Caco-2 (cell line): ENCODE results near the gene KIAA0319L. TPM values are rescaled to one million over a fixed set of nuclear protein-coding genes. Genes with fewer than 3 reads are reported as not detected.

Experiments used
- BruUV-seq: library from RNA; stranded (reverse); fragments of 400-500 nt; replicated peaks from 2 replicates; lab custom pipeline; 2021; lab: Mats Ljungman, UMichigan
- CTCF ChIA-PET: fragments of 300-600 bp; sonication (Branson Sonifier 250); formaldehyde crosslinking; loops from one replicate; lab custom pipeline; 2022; ENCODE audit warnings: antibody characterized with exemption; lab: Charles Lee
- POLR2A ChIA-PET: fragments of 300-600 bp; sonication (Branson Sonifier 250); formaldehyde crosslinking; loops from one replicate; lab custom pipeline; 2022; ENCODE audit warnings: antibody characterized with exemption; lab: Charles Lee
- DNase-seq, 2 experiments: peaks; one replicate each; pipeline versions ENCODE4 v3.0.0 to v3.0.0-alpha.2; 2020 to 2022
- H3K27me3 ChIP-seq: replicated peaks from 2 replicates; pipeline ENCODE4 v1.6.0; 2011; ENCODE audit warnings: low read length; ENCODE audit not compliant: control insufficient read depth, insufficient read depth
- H3K36me3 ChIP-seq: 2 replicates; pipeline ENCODE4 v1.5.1; 2011; ENCODE audit warnings: low read length; ENCODE audit not compliant: control insufficient read depth, insufficient read depth
- H3K4me1 ChIP-seq: fragments of 250-450 bp; sonication (Bioruptor Pico); 2 replicates; pipeline ENCODE4 v1.5.1; 2020; ENCODE audit warnings: mild to moderate bottlenecking
- H3K4me3 ChIP-seq: 2 replicates; pipeline ENCODE4 v1.5.1; 2011; ENCODE audit warnings: low read depth, mild to moderate bottlenecking, control low read depth, low read length
- H3K9me3 ChIP-seq: fragments of 250-450 bp; sonication (Bioruptor Pico); 2 replicates; pipeline ENCODE4 v1.5.1; 2020; ENCODE audit warnings: mild to moderate bottlenecking, moderate library complexity
- H3K27ac Mint-ChIP-seq: one replicate; pipeline ENCODE4 v1.8.0; 2022; ENCODE audit warnings: mixed read lengths; ENCODE audit not compliant: unreplicated experiment
- H3K27me3 Mint-ChIP-seq: one replicate; pipeline ENCODE4 v1.8.0; 2022; ENCODE audit warnings: mixed read lengths; ENCODE audit not compliant: insufficient read depth, unreplicated experiment
- H3K36me3 Mint-ChIP-seq: one replicate; pipeline ENCODE4 v1.8.0; 2022; ENCODE audit warnings: mild to moderate bottlenecking, mixed read lengths; ENCODE audit not compliant: insufficient read depth, unreplicated experiment
- H3K4me1 Mint-ChIP-seq: one replicate; pipeline ENCODE4 v1.8.0; 2022; ENCODE audit warnings: low read depth, mixed read lengths; ENCODE audit not compliant: unreplicated experiment
- H3K4me3 Mint-ChIP-seq: one replicate; pipeline ENCODE4 v1.8.0; 2022; ENCODE audit warnings: mild to moderate bottlenecking, moderate library complexity, mixed read lengths; ENCODE audit not compliant: unreplicated experiment
- H3K9me3 Mint-ChIP-seq: one replicate; pipeline ENCODE4 v1.8.0; 2022; ENCODE audit warnings: mixed read lengths; ENCODE audit not compliant: unreplicated experiment
- intact Hi-C: fragments of 100-400 bp; cut with micrococcal nuclease; formaldehyde crosslinking; loops from one replicate; pipeline ENCODE4 v1.10.0; 2022; ENCODE audit not compliant: unreplicated experiment
- total RNA-seq: library from RNA; stranded (reverse); gene quantifications from 2 replicates; pipeline ENCODE4 v1.2.3, GENCODE V29; 2022
- TF ChIP-seq, protein P1 (sequence below), 2 experiments: fragments of 200-600 bp in 1 of 2; IDR thresholded peaks; 1 replicate in 1 of 2; 2 replicates in 1 of 2; pipeline versions ENCODE4 v1.5.1 to v1.8.0; 2011 to 2022; ENCODE audit warnings: antibody characterized with exemption in 1 of 2, control low read depth in 1 of 2, inconsistent platforms in 1 of 2, low read depth in 1 of 2, low read length in 1 of 2, mild to moderate bottlenecking in 1 of 2, moderate library complexity in 1 of 2; ENCODE audit not compliant: insufficient read depth in 1 of 2, severe bottlenecking in 1 of 2, unreplicated experiment in 1 of 2

KIAA0319L gene
- total RNA-seq, 1 experiment from 2014 or later, result 39.9 TPM

DNA sequence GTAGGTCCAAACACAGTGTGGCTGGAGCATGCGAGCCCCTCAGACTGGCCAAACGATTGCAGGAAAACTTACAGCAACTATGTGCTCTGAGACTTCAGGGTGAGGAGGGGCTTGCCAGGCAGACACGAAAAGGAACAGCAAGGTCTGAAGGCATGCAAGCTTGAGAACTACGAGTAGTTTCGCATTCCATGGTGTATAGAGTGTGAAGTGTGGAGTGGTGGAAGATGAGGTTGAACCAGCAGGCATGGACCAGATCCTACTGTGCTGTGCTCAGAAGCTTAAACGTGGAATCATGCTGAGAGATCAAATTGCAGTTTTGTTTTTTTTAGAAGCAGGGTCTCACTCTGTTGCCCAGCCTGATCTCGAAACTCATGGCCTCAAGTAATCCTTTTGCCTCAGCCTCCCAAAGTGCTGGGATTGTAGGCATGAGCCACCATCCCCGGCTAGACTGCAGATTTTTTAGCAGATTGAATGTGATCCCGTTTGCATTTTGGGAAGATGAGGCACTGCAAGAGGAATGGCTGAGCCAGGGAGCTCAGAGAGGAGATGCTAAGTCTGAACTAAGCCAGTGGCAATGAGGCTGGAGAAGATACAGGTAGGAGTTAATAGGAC, 10.8 kb upstream of the KIAA0319L start:
- H3K4me1 Mint-ChIP-seq, result peaks cover 8% of the 10 kb centered on the region
- ChIA-PET CTCF (interaction anchor here (0.6 to 1.4 kb wide), 3 partner anchors 148 to 161 kb away, joined by 3 read pairs; no protein-coding TSS in a partner anchor), POLR2A (no interaction called here)
- H3K27me3 ChIP-seq, result no peaks in the 10 kb centered on the region
- peaks cover 6% of the 10 kb centered on the region; the same call in 1 of the 2 replicates for H3K4me1 ChIP-seq
- DNase-seq, result no peak
- no peak overlapping the region for H3K27ac Mint-ChIP-seq
- no peak overlapping the region for H3K4me3 ChIP-seq
- BruUV-seq, result no TSS peak
- H3K36me3 Mint-ChIP-seq, result peaks cover 20% of the 10 kb centered on the region
- no peak overlapping the region for H3K4me3 Mint-ChIP-seq
- no peaks in the 10 kb centered on the region for H3K9me3 Mint-ChIP-seq
- no peaks in the 10 kb centered on the region for H3K27me3 Mint-ChIP-seq
- intact Hi-C loops, result no loop called here
- TF ChIP-seq, protein P1, sequence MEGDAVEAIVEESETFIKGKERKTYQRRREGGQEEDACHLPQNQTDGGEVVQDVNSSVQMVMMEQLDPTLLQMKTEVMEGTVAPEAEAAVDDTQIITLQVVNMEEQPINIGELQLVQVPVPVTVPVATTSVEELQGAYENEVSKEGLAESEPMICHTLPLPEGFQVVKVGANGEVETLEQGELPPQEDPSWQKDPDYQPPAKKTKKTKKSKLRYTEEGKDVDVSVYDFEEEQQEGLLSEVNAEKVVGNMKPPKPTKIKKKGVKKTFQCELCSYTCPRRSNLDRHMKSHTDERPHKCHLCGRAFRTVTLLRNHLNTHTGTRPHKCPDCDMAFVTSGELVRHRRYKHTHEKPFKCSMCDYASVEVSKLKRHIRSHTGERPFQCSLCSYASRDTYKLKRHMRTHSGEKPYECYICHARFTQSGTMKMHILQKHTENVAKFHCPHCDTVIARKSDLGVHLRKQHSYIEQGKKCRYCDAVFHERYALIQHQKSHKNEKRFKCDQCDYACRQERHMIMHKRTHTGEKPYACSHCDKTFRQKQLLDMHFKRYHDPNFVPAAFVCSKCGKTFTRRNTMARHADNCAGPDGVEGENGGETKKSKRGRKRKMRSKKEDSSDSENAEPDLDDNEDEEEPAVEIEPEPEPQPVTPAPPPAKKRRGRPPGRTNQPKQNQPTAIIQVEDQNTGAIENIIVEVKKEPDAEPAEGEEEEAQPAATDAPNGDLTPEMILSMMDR (IDR thresholded peaks at IDR 0.05; ENCODE audit: insufficient read depth in 1 of 2, low read depth in 1 of 2, low read length in 1 of 2, severe bottlenecking in 1 of 2, unreplicated experiment in 1 of 2), result no peak
- no peaks in the 10 kb centered on the region for H3K36me3 ChIP-seq
- no peaks in the 10 kb centered on the region for H3K9me3 ChIP-seq

DNA sequence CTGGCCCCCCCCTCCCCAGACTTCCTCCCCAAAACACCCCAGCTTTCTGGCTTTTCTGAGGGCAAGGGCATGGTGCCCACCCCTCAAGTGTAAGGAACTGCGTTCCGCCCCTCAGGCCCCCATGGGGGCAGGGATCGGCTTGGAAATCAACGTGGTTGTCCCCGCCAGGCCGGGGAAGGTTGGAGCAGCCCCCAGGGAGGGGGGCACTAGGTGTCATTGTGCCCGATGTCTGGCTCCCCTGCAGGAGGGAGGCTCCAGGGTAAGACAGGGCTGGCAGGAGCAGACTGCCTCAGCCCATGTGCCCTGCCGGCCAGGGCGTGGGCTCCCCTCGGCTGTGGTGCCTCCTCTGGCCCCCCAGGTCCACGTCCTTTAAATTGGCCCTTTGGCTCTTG, 8.5 kb upstream of the KIAA0319L start:
- Histone ChIP-seq H3K4me3 (no peak overlapping the region), H3K27me3 (no peaks in the 10 kb centered on the region), H3K36me3 (no peaks in the 10 kb centered on the region), H3K9me3 (no peaks in the 10 kb centered on the region), H3K4me1 (peaks cover 6% of the 10 kb centered on the region; the same call in 1 of the 2 replicates)
- ChIA-PET POLR2A (no interaction called here), CTCF (interaction anchor here (1.8 to 2.0 kb wide), 2 partner anchors 114 to 149 kb away, joined by 4 to 24 read pairs; no protein-coding TSS in a partner anchor)
- peaks cover 8% of the 10 kb centered on the region for H3K4me1 Mint-ChIP-seq
- no peaks in the 10 kb centered on the region for H3K9me3 Mint-ChIP-seq
- H3K36me3 Mint-ChIP-seq, result peaks cover 25% of the 10 kb centered on the region
- TF ChIP-seq, protein P1 (IDR thresholded peaks at IDR 0.05; ENCODE audit: insufficient read depth in 1 of 2, low read depth in 1 of 2, low read length in 1 of 2, severe bottlenecking in 1 of 2, unreplicated experiment in 1 of 2), result no peak
- H3K27me3 Mint-ChIP-seq, result no peaks in the 10 kb centered on the region
- intact Hi-C loops, result no loop called here
- no peak for DNase-seq
- H3K4me3 Mint-ChIP-seq, result no peak overlapping the region
- no TSS peak for BruUV-seq
- H3K27ac Mint-ChIP-seq, result no peak overlapping the region

DNA sequence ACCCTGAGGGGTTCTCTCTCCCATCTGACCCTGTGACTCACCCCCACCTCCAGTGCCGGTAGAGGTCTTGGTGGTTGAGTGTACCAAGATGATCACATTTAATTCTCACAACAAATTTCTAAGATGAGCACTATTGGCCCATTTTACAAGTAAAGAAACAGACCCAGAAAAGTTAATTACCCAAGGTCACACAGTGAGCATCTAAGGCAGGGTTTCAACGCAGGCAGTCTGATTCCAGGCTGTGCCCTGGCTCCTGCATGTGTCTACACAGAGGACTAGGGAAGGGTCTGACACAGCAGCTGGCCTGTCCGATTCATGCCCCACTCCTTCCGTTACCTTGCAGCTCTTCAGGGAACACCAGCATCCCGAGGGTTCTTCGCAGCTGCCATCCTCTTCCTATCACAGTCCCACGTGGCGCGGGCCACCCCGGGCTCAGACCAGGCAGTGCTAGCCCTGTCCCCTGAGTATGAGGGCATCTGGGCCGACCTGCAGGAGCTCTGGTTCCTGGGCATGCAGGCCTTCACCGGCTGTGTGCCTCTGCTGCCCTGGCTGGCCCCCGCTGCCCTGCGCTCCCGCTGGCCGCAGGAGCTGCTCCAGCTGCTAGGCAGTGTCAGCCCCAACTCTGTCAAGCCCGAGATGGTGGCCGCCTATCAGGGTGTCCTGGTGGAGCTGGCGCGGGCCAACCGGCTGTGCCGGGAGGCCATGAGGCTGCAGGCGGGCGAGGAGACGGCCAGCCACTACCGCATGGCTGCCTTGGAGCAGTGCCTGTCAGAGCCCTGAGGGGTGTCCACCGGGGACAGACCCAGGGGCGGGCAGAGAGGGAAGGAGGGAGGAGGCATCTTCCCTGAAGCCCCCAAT, 7.9 kb upstream of the KIAA0319L start:
- CTCF ChIA-PET, result interaction anchor here (0.5 to 2.0 kb wide), 11 partner anchors 8 to 369 kb away, joined by 3 to 24 read pairs (median 4); partner anchors contain the start of gene TFAP2E
- no peaks in the 10 kb centered on the region for H3K27me3 Mint-ChIP-seq
- Histone ChIP-seq H3K9me3 (no peaks in the 10 kb centered on the region), H3K4me3 (no peak overlapping the region), H3K4me1 (0 out of 2 replicates have a peak, but pooled peaks cover 6% of the 10 kb centered on the region), H3K36me3 (no peaks in the 10 kb centered on the region), H3K27me3 (no peaks in the 10 kb centered on the region)
- H3K36me3 Mint-ChIP-seq, result peaks cover 26% of the 10 kb centered on the region
- intact Hi-C loops, result loop anchor here (1.0 kb wide), 1 partner anchor 114 kb away; no protein-coding TSS in a partner anchor
- TF ChIP-seq, protein P1 (IDR thresholded peaks at IDR 0.05; ENCODE audit: insufficient read depth in 1 of 2, low read depth in 1 of 2, low read length in 1 of 2, severe bottlenecking in 1 of 2, unreplicated experiment in 1 of 2), result no peak
- H3K27ac Mint-ChIP-seq, result no peak overlapping the region
- BruUV-seq, result no TSS peak
- no peak for DNase-seq
- H3K9me3 Mint-ChIP-seq, result no peaks in the 10 kb centered on the region
- peaks cover 2% of the 10 kb centered on the region for H3K4me1 Mint-ChIP-seq
- H3K4me3 Mint-ChIP-seq, result no peak overlapping the region
- POLR2A ChIA-PET, result no interaction called here
